NCI-H446 treated with DMSO at 0.1 percent for 48 hours (cell line): ENCODE data around the gene BAHCC1.

Source experiments
- DNase-seq: peaks from one replicate; lab custom pipeline; 2025; lab: John Stamatoyannopoulos, UW

BAHCC1 gene

GRCh38 chr17:81398176-81398831 is 3.0 kb downstream of the BAHCC1 start:
- no peak for DNase-seq

GRCh38 chr17:81398832-81399411 is 3.7 kb downstream of the BAHCC1 start:
- DNase-seq, result no peak

GRCh38 chr17:81399481-81400153 is 4.4 kb downstream of the BAHCC1 start:
- no peak for DNase-seq

- DNase-seq, result no peak
These were observed 5.1 kb downstream of the BAHCC1 start for GRCh38 chr17:81400154-81400977.

GRCh38 chr17:81400996-81401722 is 5.9 kb downstream of the BAHCC1 start:
- DNase-seq, result no peak

GRCh38 chr17:81401723-81402529 is 6.7 kb downstream of the BAHCC1 start:
- DNase-seq, result no peak

GRCh38 chr17:81402530-81402941 is 7.3 kb downstream of the BAHCC1 start:
- no peak for DNase-seq

GRCh38 chr17:81402981-81403467 is 7.8 kb downstream of the BAHCC1 start:
- no peak for DNase-seq

- no peak for DNase-seq
These were observed 8.6 kb downstream of the BAHCC1 start for GRCh38 chr17:81403671-81404534.

GRCh38 chr17:81404558-81405165 is 9.4 kb downstream of the BAHCC1 start:
- no peak for DNase-seq

GRCh38 chr17:81405411-81405872 is 10.2 kb downstream of the BAHCC1 start:
- DNase-seq, result no peak

- no peak for DNase-seq
These were observed 11.1 kb downstream of the BAHCC1 start for GRCh38 chr17:81406117-81406953.

GRCh38 chr17:81408049-81408448 is 12.8 kb downstream of the BAHCC1 start:
- DNase-seq, result no peak

GRCh38 chr17:81409190-81409935 is 14.1 kb downstream of the BAHCC1 start:
- no peak for DNase-seq

- no peak for DNase-seq
These were observed 15.6 kb downstream of the BAHCC1 start for GRCh38 chr17:81410852-81411251.

- no peak for DNase-seq
These were observed 16.0 kb downstream of the BAHCC1 start for GRCh38 chr17:81411305-81411704.

GRCh38 chr17:81412490-81413093 is 17.3 kb downstream of the BAHCC1 start:
- no peak for DNase-seq
